GM12873 (cell line): ENCODE data around the gene CREM.

Experiments
- TF ChIP-seq, protein P1 (sequence below): IDR thresholded peaks from 2 replicates; pipeline ENCODE4 v1.5.1; 2012; ENCODE audit warnings: low read depth, mild to moderate bottlenecking, moderate library complexity, low read length, control low read depth; ENCODE audit not compliant: insufficient read depth; ENCODE audit errors: missing control alignments

CREM gene

DNA sequence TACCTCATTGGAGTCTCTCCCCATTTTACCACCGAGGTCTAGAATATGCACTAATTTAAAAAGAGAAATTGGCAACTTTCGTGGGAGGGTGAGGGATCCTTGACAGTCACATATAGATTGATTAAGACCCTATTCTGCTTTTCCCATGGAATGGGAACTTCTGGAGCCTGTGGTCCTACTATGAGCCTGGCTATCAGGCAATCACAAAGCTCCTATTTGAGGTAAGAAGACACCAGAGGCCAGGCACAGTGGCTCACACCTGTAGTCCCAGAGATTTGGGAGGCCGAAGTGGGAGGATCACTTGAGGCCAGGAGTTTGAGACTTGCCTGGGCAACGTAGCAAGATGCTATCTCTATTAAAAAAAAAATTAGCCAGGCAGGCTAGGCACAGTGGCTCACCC lies 105.0 kb downstream of the CREM start:
- TF ChIP-seq, protein P1, sequence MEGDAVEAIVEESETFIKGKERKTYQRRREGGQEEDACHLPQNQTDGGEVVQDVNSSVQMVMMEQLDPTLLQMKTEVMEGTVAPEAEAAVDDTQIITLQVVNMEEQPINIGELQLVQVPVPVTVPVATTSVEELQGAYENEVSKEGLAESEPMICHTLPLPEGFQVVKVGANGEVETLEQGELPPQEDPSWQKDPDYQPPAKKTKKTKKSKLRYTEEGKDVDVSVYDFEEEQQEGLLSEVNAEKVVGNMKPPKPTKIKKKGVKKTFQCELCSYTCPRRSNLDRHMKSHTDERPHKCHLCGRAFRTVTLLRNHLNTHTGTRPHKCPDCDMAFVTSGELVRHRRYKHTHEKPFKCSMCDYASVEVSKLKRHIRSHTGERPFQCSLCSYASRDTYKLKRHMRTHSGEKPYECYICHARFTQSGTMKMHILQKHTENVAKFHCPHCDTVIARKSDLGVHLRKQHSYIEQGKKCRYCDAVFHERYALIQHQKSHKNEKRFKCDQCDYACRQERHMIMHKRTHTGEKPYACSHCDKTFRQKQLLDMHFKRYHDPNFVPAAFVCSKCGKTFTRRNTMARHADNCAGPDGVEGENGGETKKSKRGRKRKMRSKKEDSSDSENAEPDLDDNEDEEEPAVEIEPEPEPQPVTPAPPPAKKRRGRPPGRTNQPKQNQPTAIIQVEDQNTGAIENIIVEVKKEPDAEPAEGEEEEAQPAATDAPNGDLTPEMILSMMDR: no peak

DNA sequence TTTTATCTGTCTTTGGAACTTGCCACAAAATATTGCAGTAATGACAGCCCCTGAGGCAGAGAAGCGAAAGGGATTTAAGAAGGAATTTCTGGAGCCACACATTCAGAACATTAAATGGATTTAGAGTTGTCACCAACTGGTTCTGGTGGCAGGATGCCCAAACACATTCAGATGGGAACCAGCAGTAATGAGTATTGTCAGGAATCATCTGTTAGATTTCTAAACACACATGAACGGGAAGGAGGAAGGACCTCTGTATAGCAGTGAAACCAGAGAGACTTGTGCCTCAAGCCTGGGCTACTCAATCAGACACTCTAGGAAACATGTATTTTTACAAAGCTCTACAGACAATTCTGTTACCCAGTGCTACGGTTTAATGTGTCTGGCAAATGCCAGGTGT lies 105.9 kb downstream of the CREM start:
- TF ChIP-seq, protein P1: no peak

DNA sequence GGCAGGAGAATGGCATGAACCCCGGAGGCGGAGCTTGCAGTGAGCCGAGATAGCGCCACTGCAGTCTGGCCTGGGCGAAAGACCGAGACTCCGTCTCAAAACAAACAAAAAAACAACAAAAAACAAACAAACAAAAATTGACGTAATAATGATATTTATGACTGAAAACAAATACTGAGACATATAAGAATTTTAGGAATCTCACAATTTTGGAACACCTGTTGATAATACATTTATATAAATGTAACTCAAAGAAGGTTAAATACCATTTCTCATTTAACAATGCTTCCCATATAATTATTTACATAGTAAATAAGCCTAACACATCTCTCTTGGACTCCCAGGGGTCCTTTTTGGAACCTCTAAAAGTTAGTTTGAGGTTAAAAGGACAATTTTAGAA lies 107.4 kb downstream of the CREM start:
- TF ChIP-seq, protein P1: no peak

DNA sequence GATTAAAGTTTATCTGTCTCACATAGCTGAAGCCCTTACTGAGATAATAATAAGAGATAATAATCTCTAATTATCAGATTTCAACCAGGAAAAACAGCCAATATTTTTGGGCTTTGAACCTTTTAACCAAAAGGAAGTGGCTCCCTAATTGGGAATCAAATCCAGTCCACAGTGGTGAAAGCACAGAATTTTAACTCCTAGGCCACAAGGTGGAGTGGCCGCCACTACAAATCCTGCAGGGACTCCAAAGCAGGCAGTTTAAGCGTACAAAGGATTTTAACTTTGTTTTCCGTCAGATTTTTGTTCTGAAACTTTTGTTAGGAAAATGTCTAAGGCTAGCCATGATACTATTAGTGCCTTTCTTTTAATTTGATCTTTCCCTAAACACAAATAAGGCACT lies 110.1 kb downstream of the CREM start:
- TF ChIP-seq, protein P1: no peak

DNA sequence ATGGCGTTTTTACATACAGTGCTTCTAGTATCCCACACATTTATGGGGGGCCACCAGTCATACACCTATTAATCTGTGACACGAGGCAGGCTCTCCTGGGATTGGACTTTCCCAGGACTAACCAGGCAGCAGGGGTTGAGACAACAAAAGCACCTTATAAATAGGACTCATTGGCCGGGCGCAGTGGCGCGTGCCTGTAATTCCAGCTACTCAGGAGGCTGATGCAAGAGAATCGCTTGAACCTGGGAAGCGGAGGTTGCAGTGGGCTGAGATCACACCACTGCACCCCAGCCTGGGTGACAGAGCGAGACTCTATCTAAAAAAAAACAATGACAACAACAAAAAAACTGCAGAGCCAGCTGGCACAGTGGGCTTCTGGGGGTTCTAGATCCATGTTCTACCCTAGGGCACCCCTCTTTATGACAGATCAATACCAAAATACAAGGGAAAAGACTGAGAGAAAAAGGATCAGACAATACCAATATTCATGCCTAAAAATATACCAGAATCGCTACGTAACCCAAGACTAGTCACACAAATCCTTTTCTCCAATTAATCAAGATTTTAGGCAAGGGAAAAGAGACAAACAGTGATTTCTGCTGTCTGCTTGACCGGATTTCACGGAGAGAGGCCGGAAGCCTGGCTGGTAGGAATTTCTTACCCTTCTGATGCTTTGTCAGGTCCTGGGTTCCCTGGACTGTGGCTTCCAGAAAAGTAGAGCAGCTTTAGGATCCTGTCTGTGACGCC lies 111.3 kb downstream of the CREM start:
- TF ChIP-seq, protein P1: no peak

DNA sequence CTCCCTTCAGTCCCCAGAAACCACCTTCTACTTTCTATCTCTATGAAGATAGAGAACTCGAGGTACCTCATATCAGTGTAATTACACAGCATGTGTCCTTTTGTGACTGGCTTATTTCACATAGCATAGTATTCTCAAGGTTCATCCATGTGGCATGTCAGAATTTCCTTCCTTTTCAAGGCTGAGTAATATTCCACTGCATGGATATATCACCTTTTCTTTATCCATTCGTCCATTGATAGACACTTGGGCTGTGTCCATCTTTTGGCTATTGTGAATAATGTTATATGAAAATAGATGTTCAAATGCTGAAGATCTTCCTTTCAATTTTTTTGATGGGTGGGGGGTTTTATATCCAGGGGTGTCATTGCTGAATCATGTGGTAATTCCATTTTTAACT lies 117.9 kb downstream of the CREM start:
- TF ChIP-seq, protein P1: no peak

DNA sequence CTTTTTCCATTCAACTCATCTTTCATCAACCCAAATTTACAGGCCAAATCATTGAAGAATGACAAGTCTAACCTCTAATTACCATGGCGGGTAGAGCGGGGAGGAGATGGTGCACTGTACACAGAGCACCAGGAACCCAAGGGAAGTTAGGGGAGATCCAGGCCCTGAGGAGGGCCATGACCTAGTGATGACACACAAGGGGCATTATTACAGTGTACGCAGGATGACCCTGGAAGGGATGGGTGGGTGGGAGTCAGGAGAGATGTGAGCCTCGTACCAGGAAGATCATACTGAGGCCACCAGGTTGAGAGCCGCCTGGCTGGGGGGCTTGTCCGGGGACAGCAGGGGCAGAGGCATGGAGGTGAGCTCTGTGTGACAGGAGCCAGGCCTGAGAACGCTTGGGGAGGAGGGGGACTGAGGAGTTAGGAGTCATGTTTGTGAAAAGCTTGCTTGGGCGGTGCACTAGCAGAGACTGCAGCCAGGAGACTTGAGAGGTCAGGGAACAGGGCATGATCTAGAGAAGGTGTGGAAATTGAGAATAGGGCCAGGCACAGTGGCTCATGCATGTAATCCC lies 120.2 kb downstream of the CREM start:
- TF ChIP-seq, protein P1: no peak
